ENCODE results near the gene FOXP1. TPM values are rescaled to one million over a fixed set of nuclear protein-coding genes. Genes with fewer than 3 reads are reported as not detected.

The FOXP1 gene
- total RNA-seq, 1 donor from 2014 or later: 107 TPM

GRCh38 chr3:70916375-70917055, 667.0 kb downstream of the FOXP1 start:
- DNase-seq (ENCODE audit: low read depth) (no peak), FAIRE-seq (no peak)
- no peaks in the 10 kb centered on the region for H4K20me1 ChIP-seq (ENCODE audit: insufficient read depth, low read length)
- H3K36me3 ChIP-seq (ENCODE audit: insufficient read depth, low read length): no peaks in the 10 kb centered on the region
- H3K27me3 Mint-ChIP-seq (ENCODE audit: low read depth, unreplicated experiment): no peaks in the 10 kb centered on the region
- TF ChIP-seq CTCF (IDR thresholded peaks at IDR 0.05; ENCODE audit: insufficient read depth, low read depth, low read length) (no peak), EZH2 (IDR thresholded peaks at IDR 0.05; ENCODE audit: insufficient read depth, low read length) (no peak)
- H3K4me2 ChIP-seq (ENCODE audit: low read length): no peak overlapping the region
- H3K4me3 Mint-ChIP-seq (ENCODE audit: unreplicated experiment): no peak overlapping the region
- H3K4me1 ChIP-seq (ENCODE audit: insufficient read depth, low read length): peaks cover 3% of the 10 kb centered on the region
- no peak overlapping the region for H3K9ac ChIP-seq (ENCODE audit: low read length)
- H3K79me2 ChIP-seq (ENCODE audit: insufficient read depth, low read length): no peaks in the 10 kb centered on the region
- no peaks in the 10 kb centered on the region for H3K36me3 Mint-ChIP-seq (ENCODE audit: low read depth, unreplicated experiment)
- H3K27me3 ChIP-seq (ENCODE audit: insufficient read depth, low read length): no peaks in the 10 kb centered on the region
- no peak overlapping the region for H3K4me3 ChIP-seq (ENCODE audit: insufficient read depth, low read depth, low read length)
- peaks cover 10% of the 10 kb centered on the region for H3K4me1 Mint-ChIP-seq (ENCODE audit: low read depth, unreplicated experiment)
- no peak overlapping the region for H3K27ac ChIP-seq (ENCODE audit: low read depth, low read length)
- H3K27ac Mint-ChIP-seq (ENCODE audit: unreplicated experiment): peak overlapping the region; percentile 8
- H3K9me3 ChIP-seq (ENCODE audit: insufficient read depth, low read depth, low read length): no peaks in the 10 kb centered on the region
- no peak overlapping the region for H2AFZ ChIP-seq (ENCODE audit: low read depth, low read length)
- no peaks in the 10 kb centered on the region for H3K9me3 Mint-ChIP-seq (ENCODE audit: unreplicated experiment)

DNA sequence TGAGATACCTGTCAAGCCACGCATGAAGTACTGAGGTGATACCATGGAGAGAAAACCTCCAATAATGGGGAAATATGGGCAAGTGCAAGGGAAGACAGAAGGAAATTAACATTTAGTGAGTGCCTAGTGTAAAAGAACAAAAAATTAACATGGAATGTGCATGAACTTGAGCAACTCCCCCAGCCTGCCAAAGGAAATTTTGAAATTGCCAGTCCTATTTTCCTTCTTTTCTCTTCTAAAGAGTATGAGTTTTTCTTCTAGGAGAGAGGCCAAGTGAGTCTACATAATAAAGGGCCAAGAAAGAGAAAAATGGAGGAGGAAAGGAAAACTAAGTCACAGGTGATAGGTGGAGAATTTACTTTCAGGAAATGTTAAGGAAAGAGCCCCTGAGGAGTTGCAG, 668.7 kb downstream of the FOXP1 start:
- TF ChIP-seq EZH2 (IDR thresholded peaks at IDR 0.05; ENCODE audit: insufficient read depth, low read length): no peak
- no peak for TF ChIP-seq CTCF (IDR thresholded peaks at IDR 0.05; ENCODE audit: insufficient read depth, low read depth, low read length)
- no peak overlapping the region for H3K27ac Mint-ChIP-seq (ENCODE audit: unreplicated experiment)
- no peaks in the 10 kb centered on the region for H3K9me3 Mint-ChIP-seq (ENCODE audit: unreplicated experiment)
- no peak overlapping the region for H3K4me3 Mint-ChIP-seq (ENCODE audit: unreplicated experiment)
- no peak overlapping the region for H3K4me3 ChIP-seq (ENCODE audit: insufficient read depth, low read depth, low read length)
- H3K27me3 Mint-ChIP-seq (ENCODE audit: low read depth, unreplicated experiment): no peaks in the 10 kb centered on the region
- FAIRE-seq: no peak
- H3K36me3 Mint-ChIP-seq (ENCODE audit: low read depth, unreplicated experiment): no peaks in the 10 kb centered on the region
- H3K4me1 Mint-ChIP-seq (ENCODE audit: low read depth, unreplicated experiment): peaks cover 10% of the 10 kb centered on the region
- H4K20me1 ChIP-seq (ENCODE audit: insufficient read depth, low read length): no peaks in the 10 kb centered on the region
- H3K27me3 ChIP-seq (ENCODE audit: insufficient read depth, low read length): no peaks in the 10 kb centered on the region
- no peak for DNase-seq (ENCODE audit: low read depth)
- H3K4me1 ChIP-seq (ENCODE audit: insufficient read depth, low read length): peaks cover 3% of the 10 kb centered on the region
- H3K4me2 ChIP-seq (ENCODE audit: low read length): no peak overlapping the region
- no peaks in the 10 kb centered on the region for H3K79me2 ChIP-seq (ENCODE audit: insufficient read depth, low read length)
- no peak overlapping the region for H3K27ac ChIP-seq (ENCODE audit: low read depth, low read length)
- H2AFZ ChIP-seq (ENCODE audit: low read depth, low read length): no peak overlapping the region
- no peaks in the 10 kb centered on the region for H3K36me3 ChIP-seq (ENCODE audit: insufficient read depth, low read length)
- no peak overlapping the region for H3K9ac ChIP-seq (ENCODE audit: low read length)
- no peaks in the 10 kb centered on the region for H3K9me3 ChIP-seq (ENCODE audit: insufficient read depth, low read depth, low read length)

DNA sequence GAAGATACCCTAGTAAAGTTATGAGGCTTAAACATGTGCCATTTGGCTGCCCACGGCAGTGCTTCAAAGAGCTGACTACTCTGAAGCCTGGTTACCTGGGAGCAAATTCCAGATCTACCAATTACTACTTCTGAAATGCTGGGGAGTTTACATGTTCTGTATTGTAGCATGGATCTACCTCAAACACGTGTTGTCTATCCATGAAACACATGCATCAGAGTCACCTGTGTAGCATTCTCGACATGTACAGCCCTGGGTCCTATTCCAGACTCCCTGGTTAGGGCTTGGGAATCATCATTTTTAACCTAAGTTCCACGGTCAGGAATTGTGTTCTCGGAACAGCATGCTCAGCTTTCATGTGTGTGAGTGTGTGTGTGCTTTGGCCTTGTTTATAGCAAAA, 671.8 kb downstream of the FOXP1 start:
- DNase-seq (ENCODE audit: low read depth) (no peak), FAIRE-seq (no peak)
- Histone ChIP-seq H3K4me3 (ENCODE audit: insufficient read depth, low read depth, low read length) (no peak overlapping the region), H3K9me3 (ENCODE audit: insufficient read depth, low read depth, low read length) (no peaks in the 10 kb centered on the region), H4K20me1 (ENCODE audit: insufficient read depth, low read length) (no peaks in the 10 kb centered on the region), H3K36me3 (ENCODE audit: insufficient read depth, low read length) (no peaks in the 10 kb centered on the region), H3K79me2 (ENCODE audit: insufficient read depth, low read length) (no peaks in the 10 kb centered on the region), H3K27me3 (ENCODE audit: insufficient read depth, low read length) (no peaks in the 10 kb centered on the region), H3K9ac (ENCODE audit: low read length) (no peak overlapping the region), H3K27ac (ENCODE audit: low read depth, low read length) (no peak overlapping the region), H3K4me1 (ENCODE audit: insufficient read depth, low read length) (no peaks in the 10 kb centered on the region), H2AFZ (ENCODE audit: low read depth, low read length) (no peak overlapping the region), H3K4me2 (ENCODE audit: low read length) (no peak overlapping the region)
- Mint-ChIP-seq H3K4me3 (ENCODE audit: unreplicated experiment) (no peak overlapping the region), H3K9me3 (ENCODE audit: unreplicated experiment) (no peaks in the 10 kb centered on the region), H3K27me3 (ENCODE audit: low read depth, unreplicated experiment) (no peaks in the 10 kb centered on the region), H3K4me1 (ENCODE audit: low read depth, unreplicated experiment) (peaks cover 7% of the 10 kb centered on the region), H3K36me3 (ENCODE audit: low read depth, unreplicated experiment) (no peaks in the 10 kb centered on the region), H3K27ac (ENCODE audit: unreplicated experiment) (no peak overlapping the region)
- TF ChIP-seq CTCF (IDR thresholded peaks at IDR 0.05; ENCODE audit: insufficient read depth, low read depth, low read length): no peak
- TF ChIP-seq EZH2 (IDR thresholded peaks at IDR 0.05; ENCODE audit: insufficient read depth, low read length): no peak

All from astrocyte (in vitro differentiated cells and primary cell).